Sigmoid colon (tissue), 4 donors: ENCODE measurements around the gene MMP12.

Experiments
- CTCF ChIP-seq, 4 experiments: fragments of 450-650 bp in 3 of 4; fragments of 200-600 bp in 1 of 4; IDR thresholded peaks; one replicate each; pipeline ENCODE4 v1.5.1; 2016 to 2019; ENCODE audit warnings: antibody characterized with exemption in 4 of 4, mild to moderate bottlenecking in 3 of 4, moderate library complexity in 2 of 4
- POLR2AphosphoS5 ChIP-seq, 4 donors: sonication (generic); formaldehyde crosslinking; IDR thresholded peaks; one replicate each; pipeline ENCODE4 v1.6.1; 2017; ENCODE audit warnings: antibody characterized with exemption in 4 of 4

- TF ChIP-seq CTCF (IDR thresholded peaks at IDR 0.05) (no peak), POLR2AphosphoS5 (IDR thresholded peaks at IDR 0.05) (no peak)
Observed at GRCh38 chr11:102832612-102833011, 42.2 kb downstream of the MMP12 start.
